ENCODE measurements around the gene COG3.

The COG3 gene

GRCh38 chr13:45544520-45544919 lies 79.8 kb downstream of the COG3 start:
- TF ChIP-seq SPI1 (IDR thresholded peaks at IDR 0.05; ENCODE audit: borderline replicate concordance, low read depth) (no peak), GABPA (IDR thresholded peaks at IDR 0.05; ENCODE audit: low read depth) (no peak), POLR2AphosphoS5 (IDR thresholded peaks at IDR 0.05; ENCODE audit: low read depth) (no peak), REST (IDR thresholded peaks at IDR 0.05; ENCODE audit: insufficient replicate concordance, low read depth) (no peak), CTCF (IDR thresholded peaks at IDR 0.05; ENCODE audit: insufficient read depth, low read length) (no peak)
- H3K27me3 ChIP-seq (ENCODE audit: insufficient read depth, poor library complexity, severe bottlenecking): peaks cover 3% of the 10 kb centered on the region
- H3K27ac ChIP-seq (replicated peaks): no peak overlapping the region
- no peak overlapping the region for H3K4me3 ChIP-seq (replicated peaks; ENCODE audit: insufficient read depth, low read length)
- no peak for DNase-seq (ENCODE audit: low read depth in 1 of 2, low spot score in 1 of 2)

- Histone ChIP-seq H3K4me3 (replicated peaks; ENCODE audit: insufficient read depth, low read length) (no peak overlapping the region), H3K27me3 (ENCODE audit: insufficient read depth, poor library complexity, severe bottlenecking) (peaks cover 3% of the 10 kb centered on the region), H3K27ac (replicated peaks) (no peak overlapping the region)
- DNase-seq (ENCODE audit: low read depth in 1 of 2, low spot score in 1 of 2): no peak
- TF ChIP-seq GABPA (IDR thresholded peaks at IDR 0.05; ENCODE audit: low read depth): no peak
- TF ChIP-seq SPI1 (IDR thresholded peaks at IDR 0.05; ENCODE audit: borderline replicate concordance, low read depth): no peak
- no peak for TF ChIP-seq POLR2AphosphoS5 (IDR thresholded peaks at IDR 0.05; ENCODE audit: low read depth)
- TF ChIP-seq CTCF (IDR thresholded peaks at IDR 0.05; ENCODE audit: insufficient read depth, low read length): no peak
- no peak for TF ChIP-seq REST (IDR thresholded peaks at IDR 0.05; ENCODE audit: insufficient replicate concordance, low read depth)
Measured at GRCh38 chr13:45545686-45546409, 81.1 kb downstream of the COG3 start.

GRCh38 chr13:45546410-45546765 lies 81.6 kb downstream of the COG3 start:
- H3K27ac ChIP-seq (replicated peaks): no peak overlapping the region
- TF ChIP-seq POLR2AphosphoS5 (IDR thresholded peaks at IDR 0.05; ENCODE audit: low read depth): no peak
- TF ChIP-seq SPI1 (IDR thresholded peaks at IDR 0.05; ENCODE audit: borderline replicate concordance, low read depth): no peak
- TF ChIP-seq REST (IDR thresholded peaks at IDR 0.05; ENCODE audit: insufficient replicate concordance, low read depth): no peak
- no peak overlapping the region for H3K4me3 ChIP-seq (replicated peaks; ENCODE audit: insufficient read depth, low read length)
- DNase-seq (ENCODE audit: low read depth in 1 of 2, low spot score in 1 of 2): no peak
- H3K27me3 ChIP-seq (ENCODE audit: insufficient read depth, poor library complexity, severe bottlenecking): peaks cover 3% of the 10 kb centered on the region

Data from HL-60 (cell line).